Medulla oblongata (tissue), 1 donor: ENCODE results near the gene BSG.

Source experiments
- DNase-seq: peaks from one replicate; pipeline ENCODE4 v3.0.0-alpha.2; 2015; ENCODE audit errors: extremely low spot score

Gene BSG

DNA sequence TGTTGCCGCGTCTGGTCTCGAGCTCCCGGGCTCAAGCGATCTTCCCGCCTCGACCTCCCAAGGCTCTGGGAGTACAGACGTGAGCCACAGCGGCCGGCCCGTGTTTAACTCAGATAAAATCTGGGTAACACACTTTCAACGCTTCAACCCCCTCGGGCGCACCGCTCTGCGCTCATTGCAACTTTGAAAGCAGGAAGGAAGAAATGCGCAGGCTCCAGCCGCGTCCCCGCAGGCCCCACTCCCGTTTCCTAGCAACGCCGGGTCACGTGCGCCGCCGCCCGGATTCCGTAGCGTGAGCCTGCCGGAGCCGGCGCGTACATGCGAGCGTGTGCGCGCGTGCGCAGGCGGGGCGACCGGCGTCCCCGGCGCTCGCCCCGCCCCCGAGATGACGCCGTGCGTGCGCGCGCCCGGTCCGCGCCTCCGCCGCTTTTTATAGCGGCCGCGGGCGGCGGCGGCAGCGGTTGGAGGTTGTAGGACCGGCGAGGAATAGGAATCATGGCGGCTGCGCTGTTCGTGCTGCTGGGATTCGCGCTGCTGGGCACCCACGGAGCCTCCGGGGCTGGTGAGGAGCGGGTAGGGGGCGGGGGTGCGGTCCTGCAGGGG is at the start of gene BSG:
TSS of gene BSG (plus strand) at position 457 of the 603 bp plus-strand sequence. CDS start at position 496, 39 bp downstream.
- DNase-seq, result peak; percentile 98

- DNase-seq, result no peak
Observed at GRCh38 chr19:522726-523125, 49.7 kb upstream of the BSG start.

DNA sequence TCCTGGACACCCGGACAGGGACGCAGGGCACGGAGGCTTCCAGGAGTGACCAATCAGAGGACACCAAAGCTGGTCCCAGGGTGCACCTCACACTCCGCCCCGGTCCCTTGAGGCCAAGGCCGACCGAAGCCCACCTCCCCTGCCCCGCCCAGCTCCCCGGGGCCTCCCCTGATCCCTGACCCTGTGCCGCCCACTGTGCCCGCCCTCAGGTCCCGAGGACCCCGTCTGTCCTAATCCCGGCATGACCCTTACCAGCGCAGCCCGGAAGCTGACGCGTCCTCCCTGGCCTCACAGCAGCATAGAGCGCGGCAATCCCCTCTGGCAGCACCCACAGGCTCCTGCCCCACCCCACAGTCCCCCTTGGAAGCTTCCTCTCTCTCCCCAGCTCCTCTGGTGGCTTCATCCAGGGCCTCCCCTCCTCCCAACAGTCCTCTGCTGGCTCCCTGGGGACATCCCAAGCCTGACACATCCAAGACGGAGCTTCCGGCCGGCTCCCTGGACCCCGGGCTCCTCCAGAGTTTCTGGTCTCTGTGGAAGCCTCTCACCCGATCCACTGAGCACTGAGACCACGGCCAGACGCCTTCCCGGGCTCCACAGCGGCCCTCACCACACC is 48.2 kb upstream of the BSG start:
- no peak for DNase-seq

DNA sequence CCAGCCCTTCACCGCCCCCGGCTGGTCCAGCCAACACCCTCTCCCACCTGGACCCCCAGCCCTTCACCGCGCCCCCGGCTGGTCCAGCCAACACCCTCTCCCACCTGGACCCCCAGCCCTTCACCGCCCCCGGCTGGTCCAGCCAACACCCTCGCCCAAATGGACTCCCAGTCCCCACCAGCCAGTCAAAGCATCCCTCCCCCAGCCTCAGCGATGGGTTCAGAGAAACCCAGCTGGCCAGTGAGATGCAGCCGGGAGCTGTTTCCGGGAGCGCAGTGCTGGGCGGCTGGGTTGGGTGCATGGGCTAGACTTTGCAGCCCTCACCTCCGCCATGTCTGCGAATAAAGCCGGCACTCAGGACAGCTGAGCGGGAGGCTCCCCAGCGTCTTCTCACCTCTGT is 47.4 kb upstream of the BSG start:
- DNase-seq, result no peak

DNA sequence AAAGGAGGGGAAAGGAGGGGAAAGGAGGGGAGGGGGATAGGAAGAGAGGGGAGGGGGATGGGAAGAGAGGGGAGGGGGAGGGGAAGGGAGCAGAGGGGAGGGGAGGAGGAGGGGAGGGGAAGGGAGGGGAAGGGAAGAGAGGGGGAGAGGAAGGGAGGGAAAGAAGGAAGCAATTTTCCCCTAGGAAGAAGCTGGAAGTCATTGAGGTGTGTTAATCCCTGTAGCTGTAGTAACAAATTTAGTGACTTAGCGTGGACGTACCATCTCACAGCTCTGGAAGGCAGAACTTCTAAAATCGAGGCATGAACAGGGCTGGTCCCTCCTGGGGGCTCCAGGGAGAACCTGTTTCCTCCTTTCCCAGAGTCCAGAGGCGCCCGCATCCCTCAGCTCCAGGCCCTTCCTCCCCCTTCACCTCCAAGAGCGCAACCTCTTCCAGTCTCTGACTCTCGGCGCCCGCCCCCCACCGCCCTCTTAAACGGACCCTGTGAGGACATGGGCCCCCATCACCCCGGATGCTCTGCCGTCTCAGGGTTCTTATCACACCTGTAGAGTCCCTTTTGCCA is 46.5 kb upstream of the BSG start:
- DNase-seq, result no peak

DNA sequence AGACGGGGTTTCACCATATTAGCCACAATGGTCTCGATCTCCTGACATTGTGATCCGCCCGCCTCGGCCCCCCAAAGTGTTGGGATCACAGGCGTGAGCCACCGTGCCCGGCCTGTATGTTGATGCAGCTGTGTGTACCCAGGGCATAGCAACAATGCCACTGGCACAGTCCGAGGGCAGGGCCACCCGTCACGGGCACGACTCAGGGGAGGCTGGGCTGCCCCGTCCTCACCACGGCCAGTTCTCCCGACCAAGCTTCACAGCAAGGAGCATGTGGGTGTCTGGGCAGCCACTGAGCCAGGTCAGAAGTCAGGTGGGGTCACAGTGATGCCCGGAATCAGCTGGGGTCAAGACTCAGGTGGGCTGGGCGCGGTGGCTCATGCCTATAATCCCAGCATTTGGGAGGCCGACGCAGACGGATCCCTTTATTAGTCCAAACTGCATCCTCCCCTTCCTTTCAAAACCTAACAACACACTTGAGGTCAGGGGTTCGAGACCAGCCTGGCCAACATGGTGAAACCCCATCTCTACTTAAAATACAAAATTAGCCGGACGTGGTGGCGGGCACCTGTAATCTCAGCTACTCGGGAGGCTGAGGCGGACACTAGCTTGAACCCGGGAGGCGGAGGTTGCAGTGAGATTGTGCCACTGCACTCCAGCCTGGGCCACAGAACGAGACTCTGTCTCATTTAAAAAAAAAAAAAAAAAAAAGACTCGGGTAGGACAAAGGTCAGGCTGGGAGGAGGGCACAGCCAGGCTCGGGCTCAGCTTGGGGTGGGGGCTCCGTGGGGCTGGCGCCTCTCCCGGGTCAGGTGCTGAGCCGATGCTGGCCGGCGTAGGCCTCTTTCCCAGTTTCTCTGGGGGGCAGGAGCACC is 42.0 kb upstream of the BSG start:
- no peak for DNase-seq

GRCh38 chr19:531009-531752 is 41.2 kb upstream of the BSG start:
- DNase-seq, result peak; percentile 80

DNA sequence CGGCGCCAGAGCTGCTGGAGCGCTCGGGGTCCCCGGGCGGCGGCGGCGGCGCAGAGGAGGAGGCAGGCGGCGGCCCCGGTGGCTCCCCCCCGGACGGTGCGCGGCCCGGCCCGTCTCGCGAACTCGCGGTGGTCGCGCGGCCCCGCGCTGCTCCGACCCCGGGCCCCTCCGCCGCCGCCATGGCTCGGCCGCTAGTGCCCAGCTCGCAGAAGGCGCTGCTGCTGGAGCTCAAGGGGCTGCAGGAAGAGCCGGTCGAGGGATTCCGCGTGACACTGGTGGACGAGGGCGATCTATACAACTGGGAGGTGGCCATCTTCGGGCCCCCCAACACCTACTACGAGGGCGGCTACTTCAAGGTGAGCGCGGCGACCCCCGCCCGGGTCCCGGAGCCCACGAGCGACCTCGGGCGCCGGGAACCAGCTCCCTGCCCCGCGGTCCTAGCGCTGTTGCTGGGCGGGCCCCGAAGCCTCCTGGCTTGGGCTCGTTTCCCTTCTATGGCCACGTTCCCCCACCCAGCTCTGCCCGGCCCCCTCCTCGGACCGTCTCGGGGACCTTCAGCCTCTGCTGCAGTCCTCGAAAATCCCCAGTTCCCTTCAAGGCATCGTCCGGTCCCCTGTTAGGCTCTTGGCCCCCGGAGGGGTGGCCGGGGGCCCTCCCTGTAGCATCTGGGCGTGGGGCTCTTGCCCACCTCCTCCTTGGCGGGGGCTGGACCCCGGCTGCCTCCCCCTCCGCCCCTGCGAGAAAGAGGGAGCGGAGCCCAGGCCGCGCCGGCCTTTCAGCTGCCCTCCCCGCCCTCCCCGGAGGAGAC is 40.4 kb upstream of the BSG start, which contains the start of gene CDC34:
TSS of gene CDC34 (plus strand) at position 8 of the 808 bp plus-strand sequence. CDS start at position 180, 172 bp downstream.
- no peak for DNase-seq

DNA sequence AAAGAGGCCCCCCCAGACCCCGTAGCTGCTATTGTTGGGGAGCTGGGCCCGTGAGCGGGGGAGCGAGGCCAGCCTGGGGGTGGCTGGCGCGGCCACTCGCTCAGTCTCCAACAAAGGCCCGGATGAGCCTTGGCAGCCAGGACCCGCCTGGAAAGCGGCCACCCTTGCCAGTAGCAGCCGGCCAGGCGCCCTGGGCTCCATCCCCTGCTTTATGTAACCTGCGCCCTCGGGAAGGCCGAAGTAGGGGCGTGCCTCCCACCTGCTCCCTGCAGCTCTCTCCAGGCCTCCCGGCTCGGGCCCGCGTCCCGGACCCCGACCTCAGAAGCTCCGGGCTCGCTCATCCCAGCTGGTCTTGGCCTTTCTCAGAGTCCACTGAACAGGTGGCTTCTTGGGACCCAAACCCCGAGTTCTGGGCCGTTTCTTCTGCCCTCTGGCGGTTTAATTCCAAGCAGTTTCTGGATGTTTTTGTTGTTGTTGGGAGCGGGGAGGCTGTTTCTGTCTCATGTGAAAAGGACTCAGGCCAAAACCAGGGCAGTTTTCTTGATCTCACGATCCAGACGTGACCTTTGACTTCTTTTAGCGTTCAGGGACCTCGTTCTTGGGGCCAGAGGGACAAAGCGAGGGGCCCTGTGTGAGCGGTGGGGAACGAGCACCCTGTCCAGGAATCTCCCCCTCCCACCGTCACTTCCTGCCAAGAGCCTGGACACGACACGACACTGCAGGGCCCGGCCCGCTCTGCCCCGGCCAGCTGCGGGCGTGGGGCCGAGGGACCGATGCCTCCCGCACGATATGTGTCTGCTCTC is 39.6 kb upstream of the BSG start:
- DNase-seq, result peak; percentile 84

DNA sequence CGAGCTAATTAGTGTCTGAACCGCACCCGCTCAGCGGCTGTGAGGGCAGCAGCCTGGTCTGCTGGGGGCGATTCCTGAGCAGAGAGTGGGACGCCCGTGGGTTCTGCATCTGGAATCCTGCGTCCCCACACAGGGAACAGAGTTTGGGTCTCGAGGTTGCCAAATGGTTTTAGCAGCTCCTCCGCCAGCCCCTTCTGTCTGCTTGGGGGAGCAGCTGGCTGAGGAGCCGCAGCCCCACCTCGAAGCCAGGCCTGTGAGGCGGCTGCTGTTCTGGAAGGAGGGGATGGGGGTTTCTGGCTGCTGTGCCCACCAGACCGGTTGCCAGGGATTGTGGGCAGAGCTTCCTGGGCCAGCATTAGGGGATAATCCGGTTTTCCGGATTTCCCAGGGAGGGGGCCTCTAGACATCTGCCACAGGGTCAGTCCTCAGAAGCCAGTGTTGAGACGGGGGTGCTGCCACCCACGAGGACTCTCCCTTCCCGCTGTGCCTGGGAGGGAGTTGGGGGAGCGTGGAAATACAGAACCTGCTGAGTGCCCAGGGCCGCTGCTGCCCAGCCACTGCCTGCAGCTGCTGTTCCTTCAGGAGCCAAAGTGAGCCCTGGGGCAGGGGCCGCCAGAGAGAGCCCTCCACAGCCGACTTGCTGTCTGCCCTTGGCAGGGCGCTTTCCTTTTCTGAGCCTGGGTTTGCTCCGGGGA is 38.9 kb upstream of the BSG start:
- no peak for DNase-seq

- no peak for DNase-seq
Observed at GRCh38 chr19:534088-534487, 38.3 kb upstream of the BSG start.

- no peak for DNase-seq
Observed at GRCh38 chr19:535017-535835, 37.2 kb upstream of the BSG start.

DNA sequence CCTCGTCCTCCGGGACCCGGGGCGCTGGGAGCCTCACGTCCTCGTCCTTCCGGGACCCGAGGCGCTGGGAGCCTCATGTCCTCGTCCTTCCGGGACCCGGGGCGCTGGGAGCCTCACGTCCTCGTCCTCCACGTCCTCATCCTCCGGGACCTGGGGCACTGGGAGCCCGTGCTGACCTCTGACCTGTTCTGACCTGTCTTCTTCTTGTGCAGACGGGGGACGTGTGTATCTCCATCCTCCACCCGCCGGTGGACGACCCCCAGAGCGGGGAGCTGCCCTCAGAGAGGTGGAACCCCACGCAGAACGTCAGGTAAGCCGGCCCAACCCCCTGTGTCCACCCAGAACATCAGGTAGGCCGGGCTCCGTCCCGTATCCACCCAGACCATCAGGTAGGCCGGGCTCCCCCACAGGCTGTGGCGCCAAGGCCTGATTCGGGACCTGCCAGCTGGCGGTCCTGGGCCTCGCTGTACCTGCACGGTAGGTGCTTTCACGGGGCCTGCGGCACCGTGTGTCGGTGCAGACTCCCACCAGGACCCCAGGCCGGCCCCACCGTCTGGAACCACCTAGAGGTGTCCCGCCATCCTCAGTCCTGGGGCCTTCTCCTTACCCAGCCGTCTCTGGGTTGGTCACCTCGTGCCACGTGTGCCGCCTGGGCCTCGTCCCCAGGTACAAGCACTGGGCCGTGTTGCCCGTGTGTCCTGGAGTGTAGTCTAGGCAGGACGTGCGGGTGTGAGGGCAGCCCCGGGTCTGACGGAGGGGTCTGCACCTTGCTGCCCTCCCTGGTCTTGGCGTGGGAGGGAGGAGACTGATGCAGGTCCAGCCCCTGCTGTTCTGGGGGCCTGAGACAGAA is 36.1 kb upstream of the BSG start:
- DNase-seq, result no peak

DNA sequence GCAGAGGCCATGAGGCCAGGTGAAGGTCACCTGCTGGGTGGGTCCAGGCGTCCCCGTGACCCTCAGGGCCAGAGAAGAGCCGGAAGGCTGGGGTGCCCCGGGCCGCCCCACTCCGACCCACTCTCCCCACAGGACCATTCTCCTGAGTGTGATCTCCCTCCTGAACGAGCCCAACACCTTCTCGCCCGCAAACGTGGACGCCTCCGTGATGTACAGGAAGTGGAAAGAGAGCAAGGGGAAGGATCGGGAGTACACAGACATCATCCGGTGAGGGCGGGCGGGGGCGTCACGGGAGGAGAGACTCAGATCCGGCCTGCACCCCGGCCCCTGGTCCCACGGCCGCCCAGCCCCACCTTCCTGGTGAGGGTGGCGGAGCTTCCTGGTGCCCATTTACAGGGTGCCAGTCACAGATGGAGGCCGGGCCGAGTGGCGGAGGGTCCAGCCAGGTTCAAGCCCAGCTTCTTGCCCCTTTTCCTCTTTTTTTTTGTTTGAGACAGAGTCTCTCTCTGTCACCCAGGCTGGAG is 35.5 kb upstream of the BSG start:
- DNase-seq, result no peak

DNA sequence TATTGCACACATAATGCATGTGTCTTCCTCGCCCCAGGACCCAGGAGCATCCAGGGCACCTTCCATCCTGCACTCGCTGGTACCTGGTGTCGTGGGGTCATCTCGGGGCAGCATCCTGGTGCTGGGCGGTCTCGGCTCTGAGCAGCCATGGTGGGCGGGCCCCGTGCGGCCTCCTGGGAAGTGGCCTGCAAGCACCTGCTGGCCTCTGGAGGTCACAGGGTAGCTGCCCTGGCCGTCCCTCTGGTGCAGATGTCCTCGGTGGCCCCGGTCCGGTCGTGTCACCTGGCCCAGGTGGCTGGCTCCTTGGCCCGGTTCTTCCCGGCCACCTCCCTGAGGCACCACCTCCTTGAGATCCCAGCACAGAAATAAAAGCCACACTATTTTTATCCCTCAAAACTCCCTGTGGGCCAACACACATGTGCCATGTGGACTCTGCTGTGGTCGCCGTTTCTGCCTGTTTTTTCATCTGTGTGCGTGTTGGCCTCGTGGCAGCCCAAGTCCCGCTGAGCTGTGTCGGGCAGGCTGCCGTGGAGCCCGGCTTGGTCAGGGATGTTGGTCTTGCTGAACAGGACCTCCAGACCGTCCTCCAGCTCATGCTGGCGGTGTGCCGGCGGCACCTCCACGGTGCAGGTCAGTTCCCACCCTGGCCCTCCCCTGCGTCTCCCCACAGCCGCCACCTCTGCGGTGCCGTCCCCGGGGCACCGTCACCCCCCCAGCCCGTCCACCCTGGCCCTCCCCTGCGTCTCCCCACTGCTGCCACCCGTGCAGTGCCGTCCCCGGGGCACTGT is 33.6 kb upstream of the BSG start:
- DNase-seq, result no peak

GRCh38 chr19:539429-540030 is 32.9 kb upstream of the BSG start:
- DNase-seq, result no peak
